ENCODE measurements around the gene ANKS6. TPM values are rescaled to one million over a fixed set of nuclear protein-coding genes. Genes with fewer than 3 reads are reported as not detected.

Gene ANKS6
- total and polyA plus RNA-seq, 2 donors: 5.6 to 11.6 TPM

DNA sequence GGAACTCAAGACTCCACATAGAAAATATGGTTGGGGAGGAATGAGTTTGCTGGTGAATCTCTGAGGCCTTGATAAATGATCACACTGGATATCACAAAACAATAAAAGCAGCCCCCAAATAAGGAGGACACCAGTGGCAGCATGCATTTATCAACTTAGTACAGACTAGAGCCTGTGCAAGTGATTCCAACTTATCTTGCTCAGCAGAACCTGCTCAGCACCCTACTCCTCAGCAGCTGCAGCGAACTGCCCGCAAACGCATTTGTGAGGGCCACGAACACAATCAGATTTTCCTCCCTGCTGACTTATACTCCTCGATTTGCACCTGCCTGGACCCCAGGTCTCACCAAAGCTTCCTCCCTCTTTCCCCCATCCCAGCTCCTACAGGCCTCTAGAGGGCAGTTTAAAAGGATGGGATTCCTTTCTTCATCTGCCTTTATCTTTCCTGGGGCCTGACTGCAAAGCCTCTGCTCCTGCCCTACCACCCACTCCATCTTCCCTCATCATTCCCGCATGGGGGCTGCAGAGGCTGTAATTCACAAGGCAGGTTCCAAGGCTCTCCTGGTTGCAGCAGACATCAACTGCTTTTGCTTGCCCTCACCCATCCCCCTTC lies 41.2 kb downstream of the ANKS6 start:
- 97% methylated on average over 6 of the region's 6 CpGs for WGBS
- DNase-seq (ENCODE audit: low read depth in 6 of 9, low spot score in 9 of 9): no peak
- H3K4me1 ChIP-seq (ENCODE audit: control insufficient read depth in 2 of 2, insufficient read depth in 2 of 2, low read length in 2 of 2): no peaks in the 10 kb centered on the region
- no peaks in the 10 kb centered on the region for H3K9me3 ChIP-seq (ENCODE audit: control insufficient read depth in 2 of 2, insufficient read depth in 1 of 2, low read length in 1 of 2)
- H3K4me3 ChIP-seq (ENCODE audit: low read length in 2 of 2): no peak overlapping the region
- H3K27me3 ChIP-seq (ENCODE audit: control insufficient read depth in 2 of 2, insufficient read depth in 1 of 2, low read length in 1 of 2): no peaks in the 10 kb centered on the region
- no peaks in the 10 kb centered on the region for H3K36me3 ChIP-seq (ENCODE audit: control insufficient read depth in 2 of 2, insufficient read depth in 2 of 2, low read length in 1 of 2)
- no peak overlapping the region for H3K27ac ChIP-seq (ENCODE audit: low read depth in 1 of 2, low read length in 1 of 2)

DNA sequence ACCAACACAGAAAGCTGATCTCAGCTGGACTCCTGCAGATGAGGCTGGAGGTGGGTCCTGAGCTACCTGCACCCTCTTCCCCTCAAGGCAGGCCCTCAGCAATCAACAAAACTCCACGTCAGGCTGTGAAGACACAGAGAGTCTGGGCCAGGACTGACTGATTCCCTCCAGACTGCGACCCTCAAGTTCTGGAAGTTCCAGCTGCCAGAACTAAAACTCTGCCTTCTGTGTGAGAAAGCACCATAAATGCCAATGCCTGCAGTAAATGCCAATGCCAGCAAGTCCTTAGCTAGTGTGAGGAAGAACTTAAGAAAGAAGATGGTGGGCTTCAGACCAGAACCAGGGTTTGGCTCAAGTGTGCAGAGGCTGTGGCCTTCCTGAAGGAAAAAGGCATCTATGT lies 45.1 kb downstream of the ANKS6 start:
- H3K36me3 ChIP-seq (ENCODE audit: control insufficient read depth in 2 of 2, insufficient read depth in 2 of 2, low read length in 1 of 2): no peaks in the 10 kb centered on the region
- 97% methylated on average over 2 of the region's 2 CpGs for WGBS

DNA sequence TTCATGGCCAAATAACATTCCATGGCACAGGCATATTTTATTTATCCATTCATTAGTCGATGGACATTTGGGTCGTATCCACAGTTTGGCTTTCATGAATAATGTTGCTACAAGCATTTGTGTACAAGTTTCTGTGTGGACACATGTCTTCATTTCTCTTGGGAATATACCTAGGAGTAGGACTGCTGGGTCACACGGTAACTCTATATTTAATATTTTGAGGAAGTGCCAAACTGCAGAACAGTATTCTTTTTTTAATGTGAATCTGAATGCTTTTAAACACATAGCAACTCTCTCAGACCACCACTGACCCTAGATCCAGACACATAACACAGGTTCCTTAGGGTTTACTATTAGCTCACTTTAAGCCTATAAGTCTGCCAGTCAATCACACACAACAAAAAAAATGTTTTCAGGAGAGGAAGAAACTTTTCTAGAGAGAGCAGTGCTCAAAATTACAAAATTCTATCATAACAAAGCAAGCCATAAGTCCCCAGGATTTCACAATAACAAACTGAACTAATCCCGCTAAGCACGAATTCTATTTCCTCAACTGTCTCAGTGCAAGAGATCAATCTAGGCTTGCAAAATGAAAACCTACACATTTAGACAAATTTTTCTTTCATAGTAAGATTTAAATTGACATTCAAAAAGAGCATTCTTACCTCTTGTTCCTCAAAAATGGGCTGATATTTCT lies 45.8 kb downstream of the ANKS6 start:
- Histone ChIP-seq H3K9me3 (ENCODE audit: control insufficient read depth in 2 of 2, insufficient read depth in 1 of 2, low read length in 1 of 2) (no peaks in the 10 kb centered on the region), H3K4me1 (ENCODE audit: control insufficient read depth in 2 of 2, insufficient read depth in 2 of 2, low read length in 2 of 2) (no peaks in the 10 kb centered on the region), H3K27me3 (ENCODE audit: control insufficient read depth in 2 of 2, insufficient read depth in 1 of 2, low read length in 1 of 2) (no peaks in the 10 kb centered on the region), H3K27ac (ENCODE audit: low read depth in 1 of 2, low read length in 1 of 2) (no peak overlapping the region), H3K4me3 (ENCODE audit: low read length in 2 of 2) (no peak overlapping the region), H3K36me3 (ENCODE audit: control insufficient read depth in 2 of 2, insufficient read depth in 2 of 2, low read length in 1 of 2) (no peaks in the 10 kb centered on the region)
- no peak for DNase-seq (ENCODE audit: low read depth in 6 of 9, low spot score in 9 of 9)
- WGBS: 97% methylated on average over 5 of the region's 5 CpGs

More for the DNA sequence above, 45.1 kb downstream of the ANKS6 start:
- Histone ChIP-seq H3K9me3 (ENCODE audit: control insufficient read depth in 2 of 2, insufficient read depth in 1 of 2, low read length in 1 of 2) (no peaks in the 10 kb centered on the region), H3K27me3 (ENCODE audit: control insufficient read depth in 2 of 2, insufficient read depth in 1 of 2, low read length in 1 of 2) (no peaks in the 10 kb centered on the region), H3K27ac (ENCODE audit: low read depth in 1 of 2, low read length in 1 of 2) (no peak overlapping the region), H3K4me1 (ENCODE audit: control insufficient read depth in 2 of 2, insufficient read depth in 2 of 2, low read length in 2 of 2) (no peaks in the 10 kb centered on the region), H3K4me3 (ENCODE audit: low read length in 2 of 2) (no peak overlapping the region)
- no peak for DNase-seq (ENCODE audit: low read depth in 6 of 9, low spot score in 9 of 9)

DNA sequence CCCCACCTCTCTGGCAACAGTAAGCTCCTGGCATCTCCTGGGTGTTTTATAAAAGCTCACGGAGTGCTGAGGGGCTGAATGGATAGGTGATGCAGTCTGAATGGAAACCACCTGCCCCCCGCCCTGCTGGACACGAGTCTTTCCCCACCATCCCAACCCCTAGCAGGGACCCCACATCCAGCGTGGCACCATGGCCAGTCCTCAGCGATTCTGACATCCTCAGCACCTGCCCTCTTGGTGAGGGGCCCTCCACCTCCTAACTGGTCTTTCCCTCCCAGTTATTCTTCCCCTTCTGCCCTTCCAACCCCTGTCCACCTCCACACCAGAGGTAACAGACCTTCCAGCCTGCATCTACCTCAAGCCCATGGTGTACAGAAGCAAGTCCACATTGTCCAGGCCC lies 48.9 kb downstream of the ANKS6 start:
- H3K36me3 ChIP-seq (ENCODE audit: control insufficient read depth in 2 of 2, insufficient read depth in 2 of 2, low read length in 1 of 2): no peaks in the 10 kb centered on the region
- H3K27me3 ChIP-seq (ENCODE audit: control insufficient read depth in 2 of 2, insufficient read depth in 1 of 2, low read length in 1 of 2): no peaks in the 10 kb centered on the region
- H3K4me1 ChIP-seq (ENCODE audit: control insufficient read depth in 2 of 2, insufficient read depth in 2 of 2, low read length in 2 of 2): no peaks in the 10 kb centered on the region
- H3K4me3 ChIP-seq (ENCODE audit: low read length in 2 of 2): no peak overlapping the region
- H3K27ac ChIP-seq (ENCODE audit: low read depth in 1 of 2, low read length in 1 of 2): no peak overlapping the region
- WGBS: 98% methylated on average over 5 of the region's 5 CpGs
- H3K9me3 ChIP-seq (ENCODE audit: control insufficient read depth in 2 of 2, insufficient read depth in 1 of 2, low read length in 1 of 2): no peaks in the 10 kb centered on the region
- DNase-seq (ENCODE audit: low read depth in 6 of 9, low spot score in 9 of 9): no peak

DNA sequence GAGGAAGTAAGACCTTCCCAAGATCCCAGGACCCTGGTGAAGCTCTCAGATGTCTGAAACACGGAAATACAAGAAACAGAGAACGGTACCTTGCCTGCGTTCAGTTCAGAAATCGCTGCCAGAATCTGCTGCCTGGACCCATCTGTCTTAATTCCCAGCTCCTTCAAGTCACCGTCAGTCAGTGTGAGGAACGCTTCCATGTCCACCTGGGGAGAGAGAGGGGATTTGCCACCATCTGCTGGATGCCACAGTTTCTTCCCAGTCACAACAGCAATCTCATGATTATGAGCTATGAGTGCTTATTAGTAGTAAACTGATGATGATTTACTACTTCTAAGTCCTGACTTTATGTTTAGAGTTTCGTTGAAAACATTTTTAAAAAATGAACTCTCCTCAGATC lies 50.9 kb downstream of the ANKS6 start:
- no peaks in the 10 kb centered on the region for H3K4me1 ChIP-seq (ENCODE audit: control insufficient read depth in 2 of 2, insufficient read depth in 2 of 2, low read length in 2 of 2)
- no peak for DNase-seq (ENCODE audit: low read depth in 6 of 9, low spot score in 9 of 9)
- no peak overlapping the region for H3K27ac ChIP-seq (ENCODE audit: low read depth in 1 of 2, low read length in 1 of 2)
- H3K9me3 ChIP-seq (ENCODE audit: control insufficient read depth in 2 of 2, insufficient read depth in 1 of 2, low read length in 1 of 2): no peaks in the 10 kb centered on the region
- H3K36me3 ChIP-seq (ENCODE audit: control insufficient read depth in 2 of 2, insufficient read depth in 2 of 2, low read length in 1 of 2): no peaks in the 10 kb centered on the region
- no peaks in the 10 kb centered on the region for H3K27me3 ChIP-seq (ENCODE audit: control insufficient read depth in 2 of 2, insufficient read depth in 1 of 2, low read length in 1 of 2)
- WGBS: 96% methylated on average over 7 of the region's 7 CpGs
- H3K4me3 ChIP-seq (ENCODE audit: low read length in 2 of 2): no peak overlapping the region

DNA sequence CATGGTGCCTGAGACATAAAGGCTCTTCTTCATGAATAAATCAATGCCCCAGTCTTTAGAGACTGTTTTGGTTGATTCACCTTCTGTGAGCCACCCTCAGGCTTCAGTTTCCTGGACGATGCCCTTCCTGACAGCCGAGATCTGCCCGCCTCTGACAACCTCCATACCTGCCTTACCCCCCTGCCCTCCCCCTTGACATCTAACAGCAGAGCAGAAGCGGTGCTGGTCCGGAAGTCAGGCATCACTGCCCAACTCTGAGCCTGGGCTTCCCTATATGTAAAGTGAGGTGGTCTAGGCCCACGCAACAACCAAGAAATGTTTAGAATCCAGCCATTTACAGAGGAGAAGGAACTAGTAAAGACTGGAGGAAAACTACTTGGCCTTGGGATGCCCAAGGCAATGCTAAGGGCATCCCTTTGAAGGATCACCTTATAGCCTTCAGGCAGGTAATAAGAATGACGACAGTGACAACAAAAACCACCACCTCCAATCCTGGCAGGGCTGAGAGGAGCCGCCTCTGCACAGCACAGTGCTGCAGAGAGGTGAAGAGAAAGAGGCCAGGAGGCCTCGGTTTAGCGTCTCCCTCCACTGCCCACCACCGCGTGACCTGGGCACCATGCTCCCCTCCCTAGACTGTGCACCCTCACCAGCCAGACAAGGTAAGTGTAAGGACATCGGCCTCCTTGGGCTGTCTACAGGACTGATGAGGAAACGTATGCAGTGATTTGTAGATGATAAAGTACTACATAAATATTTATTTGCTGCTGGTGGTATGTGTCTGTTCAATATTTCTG lies 52.3 kb downstream of the ANKS6 start:
- Histone ChIP-seq H3K4me1 (ENCODE audit: control insufficient read depth in 2 of 2, insufficient read depth in 2 of 2, low read length in 2 of 2) (no peaks in the 10 kb centered on the region), H3K27ac (ENCODE audit: low read depth in 1 of 2, low read length in 1 of 2) (no peak overlapping the region), H3K27me3 (ENCODE audit: control insufficient read depth in 2 of 2, insufficient read depth in 1 of 2, low read length in 1 of 2) (no peaks in the 10 kb centered on the region), H3K36me3 (ENCODE audit: control insufficient read depth in 2 of 2, insufficient read depth in 2 of 2, low read length in 1 of 2) (no peaks in the 10 kb centered on the region), H3K9me3 (ENCODE audit: control insufficient read depth in 2 of 2, insufficient read depth in 1 of 2, low read length in 1 of 2) (no peaks in the 10 kb centered on the region), H3K4me3 (ENCODE audit: low read length in 2 of 2) (no peak overlapping the region)
- WGBS: 98% methylated on average over 14 of the region's 14 CpGs
- DNase-seq (ENCODE audit: low read depth in 6 of 9, low spot score in 9 of 9): no peak

DNA sequence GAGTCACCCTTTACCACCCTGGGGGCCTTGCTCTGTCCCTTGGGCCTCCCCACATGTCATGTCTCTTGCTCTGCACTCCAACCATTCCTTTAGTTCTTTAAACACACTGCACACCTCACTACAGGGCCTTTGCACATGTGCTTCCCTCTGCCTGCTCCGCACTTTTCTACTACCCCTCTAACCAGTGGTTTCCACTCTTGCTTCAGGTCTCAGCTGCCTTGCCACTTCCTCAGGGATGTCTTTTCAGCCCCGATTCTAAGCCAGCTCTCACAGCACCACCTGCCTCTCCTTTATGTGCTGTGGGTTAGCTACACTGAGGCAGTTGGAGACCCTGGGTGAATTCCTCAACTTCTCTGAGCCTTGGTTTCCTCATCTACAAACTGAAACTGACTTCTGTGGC lies 53.0 kb downstream of the ANKS6 start:
- Histone ChIP-seq H3K36me3 (ENCODE audit: control insufficient read depth in 2 of 2, insufficient read depth in 2 of 2, low read length in 1 of 2) (no peaks in the 10 kb centered on the region), H3K4me1 (ENCODE audit: control insufficient read depth in 2 of 2, insufficient read depth in 2 of 2, low read length in 2 of 2) (no peaks in the 10 kb centered on the region), H3K4me3 (ENCODE audit: low read length in 2 of 2) (no peak overlapping the region), H3K27ac (ENCODE audit: low read depth in 1 of 2, low read length in 1 of 2) (no peak overlapping the region), H3K27me3 (ENCODE audit: control insufficient read depth in 2 of 2, insufficient read depth in 1 of 2, low read length in 1 of 2) (no peaks in the 10 kb centered on the region), H3K9me3 (ENCODE audit: control insufficient read depth in 2 of 2, insufficient read depth in 1 of 2, low read length in 1 of 2) (no peaks in the 10 kb centered on the region)
- DNase-seq (ENCODE audit: low read depth in 6 of 9, low spot score in 9 of 9): no peak
- WGBS: 95% methylated on average over 2 of the region's 2 CpGs

DNA sequence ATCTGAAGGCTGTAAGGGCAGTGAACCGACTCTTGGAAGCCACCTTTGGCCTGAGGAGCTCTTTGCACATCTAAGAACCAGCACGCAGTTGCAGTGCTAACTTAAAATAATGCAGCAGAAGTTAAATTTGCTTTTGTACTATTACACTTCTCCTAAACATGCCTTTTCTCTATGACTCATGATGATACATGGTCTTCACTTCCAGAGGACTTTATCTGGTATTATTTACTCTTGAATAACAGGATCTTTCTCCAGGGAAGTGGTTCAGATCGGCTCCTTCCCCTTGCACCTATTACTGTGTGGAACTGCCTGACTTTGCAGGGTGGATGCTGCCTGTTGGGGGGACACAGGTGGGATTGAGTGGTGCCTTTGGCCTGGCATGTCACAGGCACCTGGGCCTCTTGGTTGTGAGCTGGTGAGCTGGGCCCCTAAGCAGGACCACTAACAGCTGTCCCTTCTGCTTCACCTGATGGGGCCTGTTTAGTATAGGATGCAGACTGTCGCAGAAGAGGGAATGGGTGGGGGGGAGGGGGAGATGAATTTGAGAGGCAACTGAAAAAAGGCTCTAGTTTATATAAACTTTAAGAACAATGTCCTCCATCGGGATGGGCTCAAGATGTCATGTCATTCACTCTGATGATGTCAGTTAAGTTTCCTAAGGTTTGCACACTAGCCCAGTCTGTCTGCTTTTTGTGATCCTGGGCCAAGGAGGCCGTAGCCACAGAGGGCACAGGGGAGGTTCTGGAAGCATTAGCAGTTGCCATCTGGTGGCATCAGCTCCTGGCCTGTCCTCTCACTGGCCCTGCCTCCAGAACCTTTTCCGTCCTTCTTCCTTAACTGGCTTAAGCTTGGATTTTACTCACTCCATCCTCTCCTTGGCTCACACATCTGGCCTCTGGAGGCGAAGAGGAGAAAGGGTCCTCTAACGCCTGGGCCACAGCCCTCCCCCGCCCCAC lies 53.8 kb downstream of the ANKS6 start:
- no peaks in the 10 kb centered on the region for H3K27me3 ChIP-seq (ENCODE audit: control insufficient read depth in 2 of 2, insufficient read depth in 1 of 2, low read length in 1 of 2)
- H3K36me3 ChIP-seq (ENCODE audit: control insufficient read depth in 2 of 2, insufficient read depth in 2 of 2, low read length in 1 of 2): no peaks in the 10 kb centered on the region
- no peaks in the 10 kb centered on the region for H3K9me3 ChIP-seq (ENCODE audit: control insufficient read depth in 2 of 2, insufficient read depth in 1 of 2, low read length in 1 of 2)
- no peak overlapping the region for H3K4me3 ChIP-seq (ENCODE audit: low read length in 2 of 2)
- 87% methylated on average over 10 of the region's 10 CpGs for WGBS
- no peaks in the 10 kb centered on the region for H3K4me1 ChIP-seq (ENCODE audit: control insufficient read depth in 2 of 2, insufficient read depth in 2 of 2, low read length in 2 of 2)
- no peak for DNase-seq (ENCODE audit: low read depth in 6 of 9, low spot score in 9 of 9)
- no peak overlapping the region for H3K27ac ChIP-seq (ENCODE audit: low read depth in 1 of 2, low read length in 1 of 2)

All from thymus (tissue), 11 donors.